HG02981 (cell line): ENCODE results near the gene GPR137B.
"Not testable (repeated sequence)": the region's sequence is repeated elsewhere in the genome, so short reads cannot be mapped to it uniquely, and the experiment has no call there.

Experiments used
- ATAC-seq: cut with Tn5 transposase; IDR thresholded peaks from one replicate; pipeline ENCODE4 v1.9.1; 2021; ENCODE audit warnings: mild to moderate bottlenecking, moderate library complexity; ENCODE audit not compliant: unreplicated experiment

Gene GPR137B

GRCh38 chr1:236159704-236160539 lies 17.6 kb downstream of the GPR137B start:
- peak; percentile 42 for ATAC-seq

- no peak for ATAC-seq
Measured at GRCh38 chr1:236160540-236161127, 18.3 kb downstream of the GPR137B start.

GRCh38 chr1:236161230-236161629 lies 18.9 kb downstream of the GPR137B start:
- no peak for ATAC-seq

GRCh38 chr1:236161755-236162154 lies 19.4 kb downstream of the GPR137B start:
- ATAC-seq: not testable (repeated sequence)

GRCh38 chr1:236163463-236164153 lies 21.3 kb downstream of the GPR137B start:
- ATAC-seq: no peak

GRCh38 chr1:236164273-236164672 lies 21.9 kb downstream of the GPR137B start:
- no peak for ATAC-seq

- no peak for ATAC-seq
Measured at GRCh38 chr1:236165238-236165981, 23.1 kb downstream of the GPR137B start.

- no peak for ATAC-seq
Measured at GRCh38 chr1:236166041-236166440, 23.7 kb downstream of the GPR137B start.

- ATAC-seq: no peak
Measured at GRCh38 chr1:236167154-236167553, 24.8 kb downstream of the GPR137B start.

- no peak for ATAC-seq
Measured at GRCh38 chr1:236167578-236167977, 25.2 kb downstream of the GPR137B start.

- ATAC-seq: no peak
Measured at GRCh38 chr1:236168716-236169429, 26.5 kb downstream of the GPR137B start.

- ATAC-seq: no peak
Measured at GRCh38 chr1:236172041-236172579, 29.8 kb downstream of the GPR137B start.

- ATAC-seq: no peak
Measured at GRCh38 chr1:236173174-236173767, 30.9 kb downstream of the GPR137B start.

GRCh38 chr1:236175642-236176336 lies 33.5 kb downstream of the GPR137B start:
- peak; percentile 72 for ATAC-seq

- ATAC-seq: no peak
Measured at GRCh38 chr1:236176337-236177336, 34.3 kb downstream of the GPR137B start.

- ATAC-seq: no peak
Measured at GRCh38 chr1:236179634-236180033, 37.3 kb downstream of the GPR137B start.

- ATAC-seq: no peak
Measured at GRCh38 chr1:236181059-236181458, 38.7 kb downstream of the GPR137B start.

GRCh38 chr1:236185687-236186086 lies 43.3 kb downstream of the GPR137B start:
- ATAC-seq: no peak
